ENCODE results near the gene HERC4. TPM values are rescaled to one million over a fixed set of nuclear protein-coding genes. Genes with fewer than 3 reads are reported as not detected.
"Not testable (repeated sequence)": the region's sequence is repeated elsewhere in the genome, so short reads cannot be mapped to it uniquely, and the experiment has no call there.

HERC4 gene
- total and polyA plus RNA-seq, 2 donors (not counting 3 experiments of a cell fraction or from before 2014, with no cell fraction given), result 10.6 to 73.7 TPM

- Histone ChIP-seq H3K27ac (ENCODE audit: insufficient read depth, low read depth, low read length) (no peak overlapping the region), H3K4me3 (replicated peaks in 1 of 3; ENCODE audit: insufficient read depth in 1 of 3, low read depth in 1 of 3, low read length in 3 of 3) (no peak overlapping the region), H3K4me2 (ENCODE audit: insufficient read depth, low read length) (no peak overlapping the region), H3K79me2 (ENCODE audit: control insufficient read depth, insufficient read depth, low read length) (peaks cover 11% of the 10 kb centered on the region), H2AFZ (ENCODE audit: low read depth, low read length) (no peak overlapping the region), H3K9me3 (replicated peaks; ENCODE audit: control insufficient read depth, insufficient read depth, low read length) (peaks cover 1% of the 10 kb centered on the region), H3K27me3 (ENCODE audit: control insufficient read depth in 2 of 2, insufficient read depth in 2 of 2, low read length in 2 of 2) (no peaks in the 10 kb centered on the region), H3K9ac (replicated peaks; ENCODE audit: extremely low read depth, insufficient read depth, low read length) (no peak overlapping the region), H3K9me1 (replicated peaks; ENCODE audit: control insufficient read depth, extremely low read depth, insufficient read depth, low read length) (no peaks in the 10 kb centered on the region), H4K20me1 (replicated peaks; ENCODE audit: control insufficient read depth, extremely low read depth, insufficient read depth, low read length) (no peaks in the 10 kb centered on the region), H3K36me3 (ENCODE audit: control insufficient read depth in 2 of 2, extremely low read depth in 1 of 2, insufficient read depth in 2 of 2, low read length in 2 of 2) (peaks cover 6 to 16% of the 10 kb centered on the region in 2 experiments), H3K4me1 (ENCODE audit: control insufficient read depth, extremely low read depth, insufficient read depth, low read length) (no peaks in the 10 kb centered on the region)
- CTCF ChIA-PET, result no interaction called here
- BruUV-seq (replicated peaks), result no TSS peak
- no peak for TF ChIP-seq POLR2AphosphoS5 (IDR thresholded peaks at IDR 0.05; ENCODE audit: insufficient read depth, low read depth, low read length)
- TF ChIP-seq CTCF (IDR thresholded peaks at IDR 0.05; ENCODE audit: extremely low read depth in 1 of 2, insufficient read depth in 1 of 2, low read depth in 1 of 2, low read length in 2 of 2), result no peak
- TF ChIP-seq JUN (IDR thresholded peaks at IDR 0.05; ENCODE audit: borderline replicate concordance, insufficient read depth, insufficient read length, low read depth), result no peak
- TF ChIP-seq POLR2A (IDR thresholded peaks at IDR 0.05; ENCODE audit: low read depth, low read length), result no peak
- TF ChIP-seq MAX (IDR thresholded peaks at IDR 0.05; ENCODE audit: insufficient read depth, insufficient read length), result no peak
- TF ChIP-seq MYC (IDR thresholded peaks at IDR 0.05; ENCODE audit: low read depth, low read length), result no peak
- no peak for TF ChIP-seq FOS (IDR thresholded peaks at IDR 0.05; ENCODE audit: borderline replicate concordance, insufficient read depth, low read length)
- no peak for TF ChIP-seq GATA2 (IDR thresholded peaks at IDR 0.05; ENCODE audit: insufficient read depth, insufficient read length, low read depth, low read length)
- no peak for TF ChIP-seq EZH2 (IDR thresholded peaks at IDR 0.05; ENCODE audit: borderline replicate concordance, low read depth, low read length, severe bottlenecking)
- POLR2A ChIA-PET, result no interaction called here
- dilution Hi-C loops (cut with MboI; ENCODE audit: extremely low pct_ligation_motif_present, low sequenced_read_pairs), result no loop called here
- no peak for DNase-seq (ENCODE audit: low read depth, low spot score)
- FAIRE-seq, result no peak
- intact Hi-C loops (cut with micrococcal nuclease), result no loop called here
These were observed 105.2 kb downstream of the HERC4 start for GRCh38 chr10:67969875-67970274.

GRCh38 chr10:67966035-67966434 is 109.0 kb downstream of the HERC4 start:
- CTCF ChIA-PET; H4K20me1 ChIP-seq (replicated peaks; ENCODE audit: control insufficient read depth, extremely low read depth, insufficient read depth, low read length); H2AFZ ChIP-seq (ENCODE audit: low read depth, low read length); FAIRE-seq; H3K4me3 ChIP-seq (replicated peaks in 1 of 3; ENCODE audit: insufficient read depth in 1 of 3, low read depth in 1 of 3, low read length in 3 of 3); H3K27ac ChIP-seq (ENCODE audit: insufficient read depth, low read depth, low read length); intact Hi-C loops (cut with micrococcal nuclease); H3K4me1 ChIP-seq (ENCODE audit: control insufficient read depth, extremely low read depth, insufficient read depth, low read length); dilution Hi-C loops (cut with MboI; ENCODE audit: extremely low pct_ligation_motif_present, low sequenced_read_pairs); H3K4me2 ChIP-seq (ENCODE audit: insufficient read depth, low read length); POLR2A ChIA-PET; H3K9me3 ChIP-seq (replicated peaks; ENCODE audit: control insufficient read depth, insufficient read depth, low read length); H3K36me3 ChIP-seq (ENCODE audit: control insufficient read depth in 2 of 2, extremely low read depth in 1 of 2, insufficient read depth in 2 of 2, low read length in 2 of 2); H3K9me1 ChIP-seq (replicated peaks; ENCODE audit: control insufficient read depth, extremely low read depth, insufficient read depth, low read length); H3K9ac ChIP-seq (replicated peaks; ENCODE audit: extremely low read depth, insufficient read depth, low read length); H3K27me3 ChIP-seq (ENCODE audit: control insufficient read depth in 2 of 2, insufficient read depth in 2 of 2, low read length in 2 of 2); DNase-seq (ENCODE audit: low read depth, low spot score); BruUV-seq (replicated peaks): not testable (repeated sequence)
- H3K79me2 ChIP-seq (ENCODE audit: control insufficient read depth, insufficient read depth, low read length), result peaks cover 11% of the 10 kb centered on the region

Data from endothelial cell of umbilical vein (primary cell).